ENCODE results near the gene SNRK.

SNRK gene

GRCh38 chr3:43309372-43310305 is 23.3 kb downstream of the SNRK start:
- DNase-seq, result no peak

DNA sequence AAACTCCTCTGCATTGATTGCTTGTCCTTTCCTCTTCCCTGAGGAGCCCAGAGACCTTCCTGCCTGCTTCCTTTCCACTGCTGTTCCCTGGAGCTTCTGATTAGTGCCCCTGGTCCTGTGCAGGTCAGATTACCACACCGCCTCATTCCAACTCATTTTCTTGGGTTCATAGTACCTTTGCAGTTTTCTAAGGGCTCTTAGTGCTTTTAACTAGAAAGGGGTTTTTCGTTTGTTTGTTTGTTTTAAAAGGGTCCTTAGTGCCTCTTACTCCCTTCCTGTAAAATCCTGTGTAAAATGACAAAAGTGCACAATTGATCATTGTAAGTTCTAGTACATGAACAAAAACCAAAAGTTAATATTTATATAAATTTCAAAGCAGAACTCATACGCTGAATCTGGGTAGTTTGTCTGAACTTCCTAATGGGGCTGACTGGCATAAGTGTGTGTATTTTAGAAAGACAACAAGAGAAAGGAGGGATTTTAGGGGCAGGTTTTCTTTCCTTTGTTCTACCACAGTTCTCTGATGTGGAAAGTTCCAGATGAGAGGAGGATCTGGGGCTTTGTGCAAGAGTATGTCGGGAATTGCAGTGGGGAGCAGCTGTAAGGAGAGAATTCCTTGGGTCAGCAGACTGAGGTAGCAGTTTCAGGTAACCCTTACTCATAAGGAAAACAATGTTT is 30.6 kb downstream of the SNRK start:
- DNase-seq, result no peak

DNA sequence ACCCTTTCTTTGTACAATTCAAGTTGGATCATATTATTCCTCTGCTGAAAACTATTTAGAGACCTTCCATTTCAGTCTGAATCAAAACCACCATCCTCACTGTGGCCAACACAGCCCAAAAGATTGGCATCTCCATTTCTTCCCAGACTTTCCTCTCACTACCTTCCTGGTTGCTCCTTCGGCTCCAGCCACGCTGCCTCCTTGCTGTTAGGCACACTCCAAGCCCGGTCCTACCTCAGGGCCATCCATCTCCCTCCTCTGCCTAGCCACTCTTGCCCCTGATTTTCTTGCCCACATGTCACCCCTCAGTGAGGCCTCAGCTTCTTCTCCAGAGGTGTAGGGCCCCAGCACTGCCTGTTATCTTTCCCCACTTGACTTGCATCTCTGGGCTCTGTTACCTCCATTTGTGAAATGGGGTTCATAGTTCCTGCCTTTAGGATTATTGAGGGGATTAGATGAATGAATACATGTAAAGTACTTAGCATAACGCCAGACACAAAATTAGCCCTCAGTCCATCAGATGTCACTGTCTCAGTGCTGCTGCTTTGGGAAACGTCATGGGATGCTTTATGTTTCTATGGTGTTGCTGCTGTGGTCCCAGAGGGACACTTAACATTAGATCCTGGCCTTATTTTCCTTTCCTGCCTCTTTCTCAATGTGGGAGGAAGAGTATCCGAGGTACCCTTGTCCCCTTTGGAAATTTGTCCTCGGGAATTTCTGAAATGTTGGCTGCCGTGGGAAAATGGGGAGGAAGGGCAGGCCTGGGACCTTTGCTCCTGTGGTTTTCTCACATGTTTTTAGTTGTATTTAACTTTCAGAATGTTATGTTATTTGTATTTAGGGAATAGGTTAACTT is 31.3 kb downstream of the SNRK start:
- no peak for DNase-seq

GRCh38 chr3:43319376-43319775 is 33.0 kb downstream of the SNRK start:
- DNase-seq, result no peak

- DNase-seq, result no peak
These were observed 33.5 kb downstream of the SNRK start for GRCh38 chr3:43319794-43320193.

GRCh38 chr3:43320288-43320687 is 33.9 kb downstream of the SNRK start:
- DNase-seq, result no peak

DNA sequence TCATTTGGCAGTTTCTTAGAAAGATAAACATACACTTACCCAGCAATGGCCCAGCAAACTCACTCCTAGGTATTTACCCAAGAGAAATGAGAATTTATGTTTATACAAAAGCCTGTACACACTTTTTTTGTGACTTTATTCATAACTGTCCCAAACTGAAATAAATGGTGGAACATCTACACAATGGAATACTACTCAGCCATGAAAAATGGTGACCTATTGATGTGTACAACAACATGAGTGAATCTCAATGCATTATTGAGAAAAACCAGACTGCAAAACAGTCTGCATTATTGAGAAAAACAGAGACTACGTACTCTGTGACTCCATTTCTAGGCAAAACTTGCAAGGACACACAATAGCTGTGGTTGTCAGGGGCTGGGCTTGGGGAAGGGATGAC is 37.2 kb downstream of the SNRK start:
- no peak for DNase-seq

DNA sequence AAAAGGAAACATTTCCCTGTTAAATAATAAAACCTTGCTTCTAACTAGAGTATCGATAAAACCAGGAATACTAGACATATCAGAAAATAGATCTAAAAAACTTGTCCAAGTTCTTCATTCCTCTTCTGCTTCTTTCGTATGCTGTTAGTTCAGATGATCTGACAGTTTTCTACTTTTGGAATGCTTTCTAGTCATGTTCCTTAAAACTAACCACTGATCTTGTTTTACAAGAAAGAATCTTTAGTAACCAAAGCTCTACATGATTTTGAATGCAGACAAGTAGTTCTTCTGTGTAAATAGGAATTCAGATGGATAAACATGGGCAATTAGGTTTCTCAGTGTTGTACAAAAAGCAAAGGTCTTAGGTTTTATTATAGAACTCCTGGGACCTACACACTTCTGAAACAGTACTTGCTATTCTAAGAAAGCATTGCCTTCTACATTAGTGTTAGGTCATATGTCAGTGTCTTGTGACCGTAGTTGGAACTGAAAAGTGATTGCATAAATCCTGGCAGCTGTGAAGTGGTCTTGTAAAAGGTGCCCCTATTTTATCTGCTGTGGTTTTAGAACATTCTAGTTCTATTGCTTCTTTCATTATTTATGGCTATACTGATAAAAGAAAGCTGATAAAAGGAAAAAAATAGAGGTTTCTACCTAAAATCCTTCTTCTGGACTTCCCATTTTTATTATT is 40.7 kb downstream of the SNRK start:
- DNase-seq, result no peak

GRCh38 chr3:43327582-43327979 is 41.2 kb downstream of the SNRK start:
- DNase-seq, result no peak

DNA sequence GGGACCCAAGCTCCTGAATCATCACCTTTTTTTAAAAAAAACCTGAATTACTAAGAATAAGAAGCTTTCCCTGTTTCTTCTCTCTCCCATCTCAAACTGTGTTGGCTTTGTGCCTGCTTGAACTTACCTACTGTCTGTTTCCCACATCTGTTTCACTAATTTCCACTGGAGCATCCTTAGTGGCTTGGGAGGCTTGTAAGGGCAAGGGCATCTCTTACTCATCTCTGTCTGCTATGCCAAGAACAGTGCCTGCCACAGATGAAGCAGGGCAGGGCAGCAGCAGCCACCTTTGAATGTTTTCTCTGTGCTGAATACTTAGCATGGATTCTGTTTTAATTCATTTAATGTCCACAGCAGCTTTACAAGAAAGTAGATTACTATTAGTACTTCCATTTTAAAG is 42.3 kb downstream of the SNRK start:
- DNase-seq, result no peak

DNA sequence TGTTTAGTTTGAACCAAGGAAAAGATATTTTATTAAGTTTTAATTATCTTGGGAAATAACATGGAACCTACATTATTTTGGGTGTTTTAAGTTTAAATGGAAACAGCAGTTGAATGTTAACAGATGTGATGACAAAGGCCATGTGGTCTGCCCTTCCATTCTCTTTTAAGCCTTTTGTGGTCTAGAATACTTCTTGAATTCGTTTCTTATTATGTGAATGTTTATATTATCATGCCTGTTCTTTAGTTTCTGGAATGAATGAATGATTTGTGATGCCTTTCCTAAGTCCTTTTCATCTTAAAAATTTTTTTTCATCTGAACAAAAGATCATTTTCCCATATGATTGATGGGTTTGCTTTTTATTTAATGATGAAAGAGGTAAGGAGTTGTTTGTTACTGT is 44.6 kb downstream of the SNRK start:
- no peak for DNase-seq

- DNase-seq, result no peak
These were observed 45.0 kb downstream of the SNRK start for GRCh38 chr3:43331381-43331780.

DNA sequence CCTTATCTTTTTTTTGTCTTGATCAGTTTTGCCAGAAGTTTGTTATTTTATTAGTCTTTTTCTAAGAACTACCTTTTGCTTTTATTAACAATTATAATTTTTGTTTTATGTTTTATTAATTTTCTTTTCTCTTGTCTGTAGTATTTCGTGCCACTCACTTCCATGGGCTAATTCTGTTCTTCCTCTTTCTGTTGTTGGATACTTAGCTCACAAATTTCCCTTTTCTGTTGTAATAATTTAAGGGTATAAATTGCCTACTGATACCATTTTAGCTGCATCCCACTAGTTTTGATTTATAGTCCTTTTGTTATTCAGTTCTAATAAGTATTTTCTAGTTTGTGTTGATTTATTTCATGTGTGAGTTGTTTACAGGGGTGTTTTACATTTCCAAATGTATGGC is 48.6 kb downstream of the SNRK start:
- no peak for DNase-seq

GRCh38 chr3:43335799-43336198 is 49.5 kb downstream of the SNRK start:
- no peak for DNase-seq

GRCh38 chr3:43338295-43338694 is 52.0 kb downstream of the SNRK start:
- no peak for DNase-seq

DNA sequence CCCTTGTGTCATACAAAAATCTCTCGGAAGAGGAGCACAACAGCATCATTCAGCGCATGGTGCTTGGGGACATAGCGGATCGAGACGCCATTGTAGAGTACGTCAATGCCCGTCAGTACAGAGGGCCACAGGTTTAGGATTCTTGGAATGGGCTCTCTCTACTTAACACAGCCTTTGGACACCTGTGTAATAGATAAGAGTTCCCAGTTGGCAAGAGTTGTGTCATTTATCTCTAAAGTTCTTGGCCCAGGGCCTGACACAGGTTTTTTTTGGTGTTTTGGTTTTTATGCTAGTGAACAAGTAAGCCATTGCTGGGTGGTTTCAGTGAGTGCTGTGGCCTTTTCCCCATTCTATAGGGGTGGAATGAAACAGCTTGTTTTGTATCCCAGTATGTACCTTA is 54.1 kb downstream of the SNRK start:
- no peak for DNase-seq

DNA sequence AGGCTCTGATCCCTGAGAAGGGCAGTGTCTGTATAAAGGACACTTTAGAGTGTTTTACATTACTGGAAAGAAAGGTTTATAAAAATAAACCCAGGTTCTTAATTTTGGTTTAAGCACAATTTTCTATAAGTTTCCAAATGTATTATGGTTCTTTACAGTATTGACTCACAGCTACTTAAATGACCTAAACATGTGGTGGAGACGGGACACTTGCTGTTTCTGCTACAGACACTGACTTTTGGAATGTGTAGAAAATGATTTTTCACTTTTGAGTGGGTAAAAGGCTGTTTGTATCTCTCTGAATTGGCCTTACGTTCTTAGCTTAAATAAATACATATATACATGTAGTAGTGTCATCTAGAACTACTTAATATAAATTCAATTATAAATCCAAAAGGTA is 55.4 kb downstream of the SNRK start:
- DNase-seq, result no peak

DNA sequence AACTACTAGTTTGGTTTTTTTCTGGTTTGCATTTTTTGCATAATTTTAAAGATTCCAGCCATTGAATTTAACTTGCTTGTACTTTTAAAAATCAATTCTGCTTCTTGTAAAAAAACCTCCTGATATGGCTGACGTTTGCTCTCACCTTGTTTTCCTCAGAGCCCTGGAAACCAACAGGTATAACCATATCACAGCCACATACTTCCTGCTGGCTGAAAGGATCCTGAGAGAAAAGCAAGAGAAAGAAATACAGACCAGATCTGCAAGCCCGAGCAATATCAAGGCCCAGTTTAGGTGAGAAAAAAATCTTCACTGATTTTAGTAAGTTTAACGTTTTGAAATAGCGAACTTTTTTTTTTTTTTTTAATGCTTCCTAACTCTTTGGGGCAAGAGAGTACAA is 56.8 kb downstream of the SNRK start:
- DNase-seq, result no peak

DNA sequence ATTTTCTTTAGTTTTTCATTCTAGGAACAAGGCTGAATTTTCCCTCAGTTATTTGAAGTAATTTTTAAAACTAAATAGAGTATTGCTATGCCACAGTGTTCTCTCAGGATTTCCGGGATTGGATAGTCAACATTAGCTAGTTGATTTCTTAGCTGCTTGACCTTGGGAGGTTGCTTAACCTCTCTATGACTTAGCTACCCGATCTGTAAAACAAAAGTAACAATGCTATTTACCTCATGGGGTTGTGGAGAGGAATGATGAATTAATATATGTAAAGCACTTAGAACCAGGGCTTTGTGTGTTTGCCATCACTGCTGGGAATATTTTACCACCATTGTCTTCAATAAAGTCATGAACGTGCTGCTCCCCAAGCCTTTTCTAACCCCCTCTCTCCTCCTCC is 57.5 kb downstream of the SNRK start:
- no peak for DNase-seq

DNA sequence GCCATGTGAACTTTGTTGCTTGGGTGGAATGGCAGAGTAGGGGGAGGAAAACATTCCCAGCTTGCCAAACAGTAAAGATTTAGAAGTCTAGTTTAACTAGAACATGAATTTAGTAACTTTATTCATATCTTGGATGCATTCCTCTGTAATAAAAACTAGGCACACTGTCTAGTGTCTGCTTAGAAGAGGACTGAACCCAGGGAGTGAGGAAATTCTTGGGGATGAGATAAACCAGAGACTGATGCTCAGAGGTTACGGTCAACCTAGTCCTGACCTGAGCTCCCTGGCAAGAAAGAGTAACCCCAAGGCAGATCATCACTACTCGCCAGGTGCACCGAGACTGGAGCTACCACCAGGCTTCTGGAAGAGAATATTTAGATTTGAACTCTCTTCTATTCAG is 58.2 kb downstream of the SNRK start:
- no peak for DNase-seq

DNA sequence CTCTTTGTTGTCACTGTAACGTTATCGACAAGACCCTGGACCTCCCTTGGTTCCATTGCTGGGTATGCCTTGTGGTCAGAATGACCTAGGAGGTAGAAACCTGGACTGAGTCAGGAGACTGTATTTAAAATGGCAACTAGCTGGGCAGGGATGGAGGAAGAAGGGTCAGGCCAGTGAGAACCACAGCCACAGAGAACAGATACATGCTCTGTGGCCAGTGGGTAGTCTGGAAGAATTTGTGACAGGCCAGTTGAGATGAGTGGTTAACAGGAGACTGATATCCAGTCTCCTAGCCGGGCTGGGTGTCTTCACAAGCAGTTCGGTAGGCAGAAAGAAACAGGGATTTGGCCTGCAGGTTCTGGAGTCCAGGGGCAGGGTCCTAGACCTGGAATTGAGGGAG is 58.9 kb downstream of the SNRK start:
- DNase-seq, result no peak

DNA sequence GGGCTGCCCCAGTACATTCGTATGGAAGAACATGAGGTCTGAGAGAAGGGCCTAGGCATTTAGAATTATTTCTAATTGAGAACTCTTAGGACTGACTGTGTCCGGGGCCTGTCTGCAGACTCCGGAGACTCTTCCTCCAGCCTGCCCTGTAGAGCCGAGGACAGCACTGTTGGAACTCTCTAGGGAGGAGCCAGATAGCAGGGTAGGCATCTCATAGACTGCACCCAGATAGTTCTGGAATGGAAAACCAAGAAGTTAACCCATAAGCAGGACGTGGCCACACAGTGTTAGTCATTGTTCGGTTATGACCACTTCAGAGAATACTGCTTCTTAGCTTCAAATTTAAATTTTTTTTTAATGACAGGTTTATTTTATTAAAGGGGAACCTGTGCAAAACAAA is 59.5 kb downstream of the SNRK start:
- DNase-seq, result no peak
